HepG2 (cell line): ENCODE data around the gene LITAF. TPM values are rescaled to one million over a fixed set of nuclear protein-coding genes. Genes with fewer than 3 reads are reported as not detected.
A peak's percentile ranks its signal among the peaks of the same experiment; 100 is the strongest.

ENCODE experiments used
- AGO1 ChIP-seq: fragments of 200-400 bp; formaldehyde crosslinking; IDR thresholded peaks from 2 replicates; pipeline ENCODE4 v1.6.1; 2017; ENCODE audit warnings: mild to moderate bottlenecking, low read depth, low read length, moderate library complexity; ENCODE audit not compliant: poor library complexity, severe bottlenecking
- BHLHE40 ChIP-seq: IDR thresholded peaks from 2 replicates; pipeline ENCODE4 v1.6.1; 2011; ENCODE audit warnings: low read length, improper control_type of control experiment
- BORCS8-MEF2B ChIP-seq: sonication (generic); formaldehyde crosslinking; IDR thresholded peaks from 2 replicates; pipeline ENCODE4 v1.8.0; 2022; ENCODE audit warnings: mild to moderate bottlenecking, missing genetic modification reagents
- BRD4 ChIP-seq: sonication (generic); formaldehyde crosslinking; IDR thresholded peaks from 2 replicates; pipeline ENCODE4 v1.4.0; 2020; ENCODE audit warnings: missing genetic modification reagents
- FIP1L1 ChIP-seq: fragments of 200-400 bp; formaldehyde crosslinking; IDR thresholded peaks from 2 replicates; pipeline ENCODE4 v1.6.1; 2018; ENCODE audit warnings: low read depth, mild to moderate bottlenecking, low read length, moderate library complexity, borderline replicate concordance; ENCODE audit not compliant: insufficient read depth
- FOXA3 ChIP-seq: IDR thresholded peaks from 2 replicates; pipeline ENCODE4 v1.6.1; 2016; ENCODE audit warnings: missing genetic modification reagents, missing compliant biosample characterization
- KAT8 ChIP-seq: IDR thresholded peaks from 2 replicates; pipeline ENCODE4 v1.6.1; 2016; ENCODE audit warnings: missing genetic modification reagents, missing compliant biosample characterization
- MAF1 ChIP-seq: sonication (generic); formaldehyde crosslinking; IDR thresholded peaks from 2 replicates; pipeline ENCODE4 v1.5.0; 2020; ENCODE audit warnings: missing genetic modification reagents, borderline replicate concordance
- MED1 ChIP-seq: sonication (generic); formaldehyde crosslinking; IDR thresholded peaks from 2 replicates; pipeline ENCODE4 v1.4.0; 2020; ENCODE audit warnings: missing genetic modification reagents
- MTA3 ChIP-seq: sonication (generic); formaldehyde crosslinking; IDR thresholded peaks from 2 replicates; pipeline ENCODE4 v1.4.0; 2020; ENCODE audit warnings: missing genetic modification reagents
- MYC ChIP-seq: sonication (generic); formaldehyde crosslinking; IDR thresholded peaks from 2 replicates; pipeline ENCODE4 v1.9.0; 2021; ENCODE audit warnings: missing genetic modification reagents, borderline replicate concordance
- PHF21A ChIP-seq: sonication (generic); formaldehyde crosslinking; IDR thresholded peaks from 2 replicates; pipeline ENCODE4 v1.5.0; 2020; ENCODE audit warnings: mild to moderate bottlenecking, missing genetic modification reagents
- PHF8 ChIP-seq: sonication (generic); formaldehyde crosslinking; IDR thresholded peaks from 2 replicates; pipeline ENCODE4 v1.5.0; 2020; ENCODE audit warnings: missing genetic modification reagents
- TARDBP ChIP-seq: sonication (generic); formaldehyde crosslinking; IDR thresholded peaks from 2 replicates; pipeline ENCODE4 v1.8.0; 2022; ENCODE audit warnings: mild to moderate bottlenecking, missing genetic modification reagents
- ZNF331 ChIP-seq: sonication (generic); formaldehyde crosslinking; IDR thresholded peaks from 2 replicates; pipeline ENCODE4 v1.4.0; 2020; ENCODE audit warnings: missing genetic modification reagents
- ZNF33A ChIP-seq: sonication (generic); formaldehyde crosslinking; IDR thresholded peaks from 2 replicates; pipeline ENCODE4 v1.5.1; 2020; ENCODE audit warnings: missing genetic modification reagents, mild to moderate bottlenecking, moderate library complexity, borderline replicate concordance
- ZNF431 ChIP-seq: sonication (generic); formaldehyde crosslinking; IDR thresholded peaks from 2 replicates; pipeline ENCODE4 v1.9.0; 2022; ENCODE audit warnings: missing genetic modification reagents, low read depth, mild to moderate bottlenecking, borderline replicate concordance
- ZNF562 ChIP-seq: sonication (generic); formaldehyde crosslinking; IDR thresholded peaks from 2 replicates; pipeline ENCODE4 v1.8.0; 2022; ENCODE audit warnings: missing genetic modification reagents, borderline replicate concordance
- ZNF605 ChIP-seq: sonication (generic); formaldehyde crosslinking; IDR thresholded peaks from 2 replicates; pipeline ENCODE4 v1.8.0; 2022; ENCODE audit warnings: mild to moderate bottlenecking, missing genetic modification reagents
- ZNF776 ChIP-seq: sonication (generic); formaldehyde crosslinking; IDR thresholded peaks from 2 replicates; pipeline ENCODE4 v1.4.0; 2020; ENCODE audit warnings: mild to moderate bottlenecking, missing genetic modification reagents
- polyA plus RNA-seq, 8 experiments: library from polyadenylated mRNA; depleted of rRNA in 3 of 8; stranded (reverse) in 7 of 8; unstranded in 1 of 8; fragments of >200 nt; fragmentation: Illumina TruSeq in 4 of 8; extraction: Trizol in 4 of 8; gene quantifications; 2 replicates each; pipeline versions ENCODE4 v1.2.1 to v1.2.3, GENCODE V29; 2011 to 2016; ENCODE audit warnings: low read depth in 4 of 8, missing spikeins in 1 of 8, mixed read lengths in 1 of 8; ENCODE audit not compliant: insufficient read depth in 1 of 8
- total RNA-seq, 5 experiments: library from RNA; depleted of rRNA; stranded (reverse); fragments of >200 nt; fragmentation: Illumina TruSeq; extraction: Trizol; gene quantifications; 2 replicates each; pipeline ENCODE4 v1.2.3, GENCODE V29; 2016; ENCODE audit warnings: low read depth in 1 of 5
- TF ChIP-seq, protein P1 (sequence below): sonication (generic); formaldehyde crosslinking; IDR thresholded peaks from 2 replicates; pipeline ENCODE4 v1.8.1; 2023; ENCODE audit warnings: mild to moderate bottlenecking, moderate library complexity, missing genetic modification reagents
- TF ChIP-seq, protein P2 (sequence below): sonication (generic); formaldehyde crosslinking; IDR thresholded peaks from 2 replicates; pipeline ENCODE4 v1.5.1; 2020; ENCODE audit warnings: mild to moderate bottlenecking, moderate library complexity, missing genetic modification reagents
- TF ChIP-seq, protein P3 (sequence below): sonication (generic); formaldehyde crosslinking; IDR thresholded peaks from 2 replicates; pipeline ENCODE4 v1.4.0; 2020; ENCODE audit warnings: missing genetic modification reagents

LITAF gene
- total and polyA plus RNA-seq, 2 of the 13 experiments (the other 11 are each of a cell fraction or from before 2014, with no cell fraction given) = 80.1 to 141 TPM

DNA sequence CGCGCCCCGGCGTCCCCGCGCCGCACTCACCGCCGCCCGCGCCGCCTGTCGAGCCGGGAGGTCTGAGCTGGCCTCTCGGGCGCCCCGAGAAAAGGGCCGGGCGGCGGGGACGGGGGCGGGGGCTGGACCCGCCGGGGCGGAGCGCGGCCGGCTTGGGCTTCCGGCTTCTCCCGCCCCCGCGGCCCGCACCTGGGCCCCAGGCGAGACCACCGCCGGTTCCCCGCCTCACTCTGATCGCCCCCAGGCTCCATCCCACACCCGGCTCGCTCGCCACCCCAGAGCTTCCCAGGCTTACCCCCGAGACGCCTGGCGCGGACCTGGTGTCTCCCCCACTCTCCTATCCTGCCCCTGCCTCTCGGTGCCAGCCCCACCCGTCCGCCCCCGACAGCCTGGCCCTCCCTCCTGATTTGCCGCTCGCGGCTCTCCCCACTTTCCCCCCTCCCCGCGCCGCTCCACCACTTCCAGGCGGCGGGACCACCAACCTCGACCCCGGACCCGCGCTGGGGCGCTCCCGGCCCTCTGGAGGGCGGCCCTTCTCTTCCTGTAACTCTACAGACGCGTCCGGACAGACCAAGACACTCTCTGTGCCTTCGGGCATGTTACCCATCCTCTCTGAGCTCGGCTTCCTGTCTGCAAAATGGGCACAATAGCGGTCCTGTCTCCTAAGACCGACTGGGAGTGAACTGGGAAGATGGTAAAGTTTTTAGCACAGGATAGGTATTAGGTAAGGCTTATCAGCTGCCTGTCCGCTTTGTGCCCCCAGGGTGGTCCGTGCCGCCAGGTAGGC lies at the start of gene LITAF (continued):
- TF ChIP-seq ZNF331 (CRISPR knock-in tag) = peak; percentile 47; the same call in 1 of the 2 replicates
- TF ChIP-seq, protein P1, sequence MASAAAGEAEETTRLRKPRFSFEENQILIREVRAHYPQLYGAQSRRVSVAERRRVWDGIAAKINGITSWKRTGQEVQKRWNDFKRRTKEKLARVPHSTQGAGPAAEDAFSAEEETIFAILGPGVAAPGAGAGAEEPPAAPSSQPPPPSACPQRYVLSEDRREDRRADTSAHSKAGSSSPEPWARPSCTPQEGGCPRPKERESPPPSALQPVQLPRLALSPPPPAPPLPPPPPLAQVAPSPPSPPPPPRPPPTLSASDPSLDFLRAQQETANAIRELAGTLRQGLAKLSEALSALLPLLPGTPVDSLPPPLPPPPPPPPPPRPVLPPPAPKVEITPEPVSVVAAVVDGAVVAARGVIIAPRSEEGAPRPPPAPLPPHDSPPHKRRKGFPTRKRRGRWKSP (CRISPR knock-in tag) = peak; percentile 58
- TF ChIP-seq PHF21A (CRISPR knock-in tag) = peak; percentile 21; the same call in 1 of the 2 replicates
- TF ChIP-seq MYC (CRISPR knock-in tag) = peak; percentile 60; the same call in 1 of the 2 replicates
- peak; percentile 64 for TF ChIP-seq MED1 (CRISPR knock-in tag)
- 0 out of 2 replicates have a peak, but pooled peaks have one; percentile 57 for TF ChIP-seq ZNF431 (CRISPR knock-in tag)
- TF ChIP-seq PHF8 (CRISPR knock-in tag) = peak; percentile 88
- TF ChIP-seq MAF1 = peak; percentile 42; the same call in 1 of the 2 replicates
- peak; percentile 68 for TF ChIP-seq ZNF605 (CRISPR knock-in tag)
- no peak for TF ChIP-seq BHLHE40
- peak; percentile 20; the same call in 1 of the 2 replicates for TF ChIP-seq BRD4
- TF ChIP-seq MTA3 = peak; percentile 29; the same call in 1 of the 2 replicates
- TF ChIP-seq FIP1L1 = no peak
- TF ChIP-seq ZNF33A (CRISPR knock-in tag) = no peak
- no peak for TF ChIP-seq AGO1
- TF ChIP-seq, protein P2, sequence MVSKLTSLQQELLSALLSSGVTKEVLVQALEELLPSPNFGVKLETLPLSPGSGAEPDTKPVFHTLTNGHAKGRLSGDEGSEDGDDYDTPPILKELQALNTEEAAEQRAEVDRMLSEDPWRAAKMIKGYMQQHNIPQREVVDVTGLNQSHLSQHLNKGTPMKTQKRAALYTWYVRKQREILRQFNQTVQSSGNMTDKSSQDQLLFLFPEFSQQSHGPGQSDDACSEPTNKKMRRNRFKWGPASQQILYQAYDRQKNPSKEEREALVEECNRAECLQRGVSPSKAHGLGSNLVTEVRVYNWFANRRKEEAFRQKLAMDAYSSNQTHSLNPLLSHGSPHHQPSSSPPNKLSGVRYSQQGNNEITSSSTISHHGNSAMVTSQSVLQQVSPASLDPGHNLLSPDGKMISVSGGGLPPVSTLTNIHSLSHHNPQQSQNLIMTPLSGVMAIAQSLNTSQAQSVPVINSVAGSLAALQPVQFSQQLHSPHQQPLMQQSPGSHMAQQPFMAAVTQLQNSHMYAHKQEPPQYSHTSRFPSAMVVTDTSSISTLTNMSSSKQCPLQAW (CRISPR knock-in tag) = peak; percentile 84
- TF ChIP-seq ZNF776 (CRISPR knock-in tag) = peak; percentile 57; the same call in 1 of the 2 replicates
- 0 out of 2 replicates have a peak, but pooled peaks have one; percentile 9 for TF ChIP-seq FOXA3 (CRISPR knock-in tag)
- TF ChIP-seq, protein P3, sequence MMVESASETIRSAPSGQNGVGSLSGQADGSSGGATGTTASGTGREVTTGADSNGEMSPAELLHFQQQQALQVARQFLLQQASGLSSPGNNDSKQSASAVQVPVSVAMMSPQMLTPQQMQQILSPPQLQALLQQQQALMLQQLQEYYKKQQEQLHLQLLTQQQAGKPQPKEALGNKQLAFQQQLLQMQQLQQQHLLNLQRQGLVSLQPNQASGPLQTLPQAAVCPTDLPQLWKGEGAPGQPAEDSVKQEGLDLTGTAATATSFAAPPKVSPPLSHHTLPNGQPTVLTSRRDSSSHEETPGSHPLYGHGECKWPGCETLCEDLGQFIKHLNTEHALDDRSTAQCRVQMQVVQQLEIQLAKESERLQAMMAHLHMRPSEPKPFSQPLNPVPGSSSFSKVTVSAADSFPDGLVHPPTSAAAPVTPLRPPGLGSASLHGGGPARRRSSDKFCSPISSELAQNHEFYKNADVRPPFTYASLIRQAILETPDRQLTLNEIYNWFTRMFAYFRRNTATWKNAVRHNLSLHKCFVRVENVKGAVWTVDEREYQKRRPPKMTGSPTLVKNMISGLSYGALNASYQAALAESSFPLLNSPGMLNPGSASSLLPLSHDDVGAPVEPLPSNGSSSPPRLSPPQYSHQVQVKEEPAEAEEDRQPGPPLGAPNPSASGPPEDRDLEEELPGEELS (CRISPR knock-in tag) = 0 out of 2 replicates have a peak, but pooled peaks have one; percentile 4
- peak; percentile 72; the same call in 1 of the 2 replicates for TF ChIP-seq BORCS8-MEF2B (CRISPR knock-in tag)
- peak; percentile 56; the same call in 1 of the 2 replicates for TF ChIP-seq TARDBP (CRISPR knock-in tag)
- TF ChIP-seq ZNF562 = no peak
- TF ChIP-seq KAT8 = no peak
